GM18511 (cell line): Measurements from ENCODE around the gene KLB.
"Not testable (repeated sequence)": the region's sequence is repeated elsewhere in the genome, so short reads cannot be mapped to it uniquely, and the experiment has no call there.

Source experiments
- ATAC-seq: cut with Tn5 transposase; IDR thresholded peaks from one replicate; pipeline ENCODE4 v1.9.1; 2021; ENCODE audit warnings: mild to moderate bottlenecking, moderate library complexity; ENCODE audit not compliant: unreplicated experiment

The KLB gene

GRCh38 chr4:39425297-39425696, 18.6 kb downstream of the KLB start:
- not testable (repeated sequence) for ATAC-seq

- ATAC-seq, result no peak
Measured at GRCh38 chr4:39426728-39427127, 20.0 kb downstream of the KLB start.

- no peak for ATAC-seq
Measured at GRCh38 chr4:39427520-39428114, 20.9 kb downstream of the KLB start.

GRCh38 chr4:39429476-39430334, 23.0 kb downstream of the KLB start:
- ATAC-seq, result no peak

GRCh38 chr4:39433878-39434492, 27.3 kb downstream of the KLB start:
- no peak for ATAC-seq

- no peak for ATAC-seq
Measured at GRCh38 chr4:39435659-39436563, 29.2 kb downstream of the KLB start.

GRCh38 chr4:39441593-39441992, 34.9 kb downstream of the KLB start:
- no peak for ATAC-seq

GRCh38 chr4:39442998-39443397, 36.3 kb downstream of the KLB start:
- ATAC-seq, result no peak

- no peak for ATAC-seq
Measured at GRCh38 chr4:39446483-39446841, 39.7 kb downstream of the KLB start.

- ATAC-seq, result peak; percentile 81
Measured at GRCh38 chr4:39446842-39447573, 40.3 kb downstream of the KLB start.

- ATAC-seq, result no peak
Measured at GRCh38 chr4:39450618-39451017, 43.9 kb downstream of the KLB start.

- no peak for ATAC-seq
Measured at GRCh38 chr4:39451423-39452023, 44.8 kb downstream of the KLB start.

- no peak for ATAC-seq
Measured at GRCh38 chr4:39452153-39452859, 45.6 kb downstream of the KLB start.

- no peak for ATAC-seq
Measured at GRCh38 chr4:39452860-39453587, 46.3 kb downstream of the KLB start.

GRCh38 chr4:39453738-39454137, 47.0 kb downstream of the KLB start:
- ATAC-seq, result no peak

GRCh38 chr4:39455486-39455885, 48.8 kb downstream of the KLB start:
- ATAC-seq, result no peak

GRCh38 chr4:39456946-39457763, 50.4 kb downstream of the KLB start:
- no peak for ATAC-seq

- ATAC-seq, result not testable (repeated sequence)
Measured at GRCh38 chr4:39458161-39458504, 51.4 kb downstream of the KLB start.
